Aorta (tissue), 5 donors: ENCODE data around the gene CALM1. TPM values are rescaled to one million over a fixed set of nuclear protein-coding genes. Genes with fewer than 3 reads are reported as not detected.

Experiments used
- ATAC-seq: fragments of 200-7000 bp; cut with Tn5 transposase; one replicate; pipeline ENCODE4 v1.9.1; 2022; ENCODE audit warnings: moderate library complexity; ENCODE audit not compliant: low FRiP score
- DNase-seq, 2 donors: peaks; one replicate each; pipeline ENCODE4 v3.0.0-alpha.2; 2020
- H3K27ac ChIP-seq, 2 donors: one replicate each; pipeline ENCODE4 v1.5.1; 2013; ENCODE audit warnings: low read length in 2 of 2, mild to moderate bottlenecking in 2 of 2, moderate library complexity in 2 of 2, control low read depth in 1 of 2, inconsistent platforms in 1 of 2, low read depth in 1 of 2
- H3K27me3 ChIP-seq, 2 donors: one replicate each; pipeline ENCODE4 v1.6.1; 2013; ENCODE audit warnings: control low read depth in 1 of 2, low read length in 1 of 2, mild to moderate bottlenecking in 1 of 2, moderate library complexity in 1 of 2; ENCODE audit not compliant: insufficient read depth in 2 of 2, control insufficient read depth in 1 of 2
- H3K36me3 ChIP-seq, 2 donors: one replicate each; pipeline ENCODE4 v1.6.1; 2013; ENCODE audit warnings: control low read depth in 1 of 2, low read length in 1 of 2, mild to moderate bottlenecking in 1 of 2; ENCODE audit not compliant: insufficient read depth in 2 of 2, control insufficient read depth in 1 of 2
- H3K4me1 ChIP-seq, 2 donors: one replicate each; pipeline ENCODE4 v1.6.1; 2013; ENCODE audit warnings: low read length in 2 of 2, control low read depth in 1 of 2, mild to moderate bottlenecking in 1 of 2, moderate library complexity in 1 of 2; ENCODE audit not compliant: insufficient read depth in 2 of 2, control insufficient read depth in 1 of 2
- H3K4me3 ChIP-seq, 2 donors: one replicate each; pipeline ENCODE4 v1.5.1; 2013; ENCODE audit warnings: low read length in 2 of 2, control low read depth in 1 of 2, mild to moderate bottlenecking in 1 of 2
- H3K9me3 ChIP-seq: one replicate; pipeline ENCODE4 v1.6.1; 2013; ENCODE audit warnings: mild to moderate bottlenecking, low read length; ENCODE audit not compliant: control insufficient read depth
- WGBS, 2 donors: extraction: QIAGEN DNeasy Blood & Tissue Kit; methylation state at CpG; one replicate each; pipeline ENCODE4 v1.1.7; 2013; 5-methylcytosine and 5-hydroxymethylcytosine counted together
- intact Hi-C, 2 donors: fragments of 100-400 bp; cut with DNase I; formaldehyde crosslinking; loops; one replicate each; pipeline versions ENCODE4 v1.14.2 to v1.15.0; 2022
- polyA plus RNA-seq, 2 donors: library from polyadenylated mRNA; stranded (reverse); fragments of 200-250 nt; gene quantifications; one replicate each; pipeline ENCODE4 v1.2.3, GENCODE V29; 2013
- total RNA-seq, 2 donors: library from RNA; stranded (reverse); fragmentation: NEBNext Ultra II Directional; extraction: Animal tissue kit (Norgen Biotek cat#: 25700); gene quantifications; one replicate each; pipeline ENCODE4 v1.2.1, GENCODE V29; 2021
- donor health status: healthy with polysubstance abuse.
- donor health status: Bipolar disorder and iron deficiency.
- donor health status: DM: no; HTN: no; CAD: no.
- donor health status: DM: no; HTN: no; CAD: no.
- donor health status: DM: yes; HTN: yes; CAD: no.

The CALM1 gene
- total and polyA plus RNA-seq, 4 donors: 279 to 595 (median 466) TPM

GRCh38 chr14:90361865-90362557 is 34.8 kb upstream of the CALM1 start:
- Histone ChIP-seq H3K9me3 (no peaks in the 10 kb centered on the region), H3K27ac (no peak overlapping the region), H3K4me3 (no peak overlapping the region), H3K27me3 (no peaks in the 10 kb centered on the region), H3K4me1 (no peaks in the 10 kb centered on the region), H3K36me3 (no peaks in the 10 kb centered on the region)
- WGBS, 2 donors: 87 to 88% methylated on average over 7 of the region's 7 CpGs
- intact Hi-C loops: no loop called here
- DNase-seq: no peak
- ATAC-seq: no peak

GRCh38 chr14:90362558-90362896 is 34.3 kb upstream of the CALM1 start:
- no peaks in the 10 kb centered on the region for H3K27me3 ChIP-seq
- DNase-seq: no peak
- 92% methylated on average over 4 of the region's 4 CpGs for WGBS, 2 donors
- intact Hi-C loops: no loop called here
- no peaks in the 10 kb centered on the region for H3K4me1 ChIP-seq
- H3K4me3 ChIP-seq: no peak overlapping the region
- H3K36me3 ChIP-seq: no peaks in the 10 kb centered on the region
- no peak for ATAC-seq
- no peak overlapping the region for H3K27ac ChIP-seq
- no peaks in the 10 kb centered on the region for H3K9me3 ChIP-seq

GRCh38 chr14:90368946-90369721 is 27.7 kb upstream of the CALM1 start:
- H3K4me1 ChIP-seq: no peaks in the 10 kb centered on the region
- H3K27me3 ChIP-seq: no peaks in the 10 kb centered on the region
- no peaks in the 10 kb centered on the region for H3K36me3 ChIP-seq
- ATAC-seq (no peak), DNase-seq (no peak)
- no peak overlapping the region for H3K4me3 ChIP-seq
- 33 to 42% methylated on average over 1 of the region's 1 CpG for WGBS, 2 donors
- intact Hi-C loops: no loop called here
- no peak overlapping the region for H3K27ac ChIP-seq
- no peaks in the 10 kb centered on the region for H3K9me3 ChIP-seq

GRCh38 chr14:90373887-90374286 is 22.9 kb upstream of the CALM1 start:
- ATAC-seq (no peak), DNase-seq (no peak)
- no peaks in the 10 kb centered on the region for H3K4me1 ChIP-seq
- H3K36me3 ChIP-seq: no peaks in the 10 kb centered on the region
- intact Hi-C loops: no loop called here
- H3K27ac ChIP-seq: no peak overlapping the region
- H3K9me3 ChIP-seq: no peaks in the 10 kb centered on the region
- WGBS, 2 donors: 92 to 94% methylated on average over 6 of the region's 6 CpGs
- H3K27me3 ChIP-seq: no peaks in the 10 kb centered on the region
- H3K4me3 ChIP-seq: no peak overlapping the region

GRCh38 chr14:90374813-90375212 is 22.0 kb upstream of the CALM1 start:
- intact Hi-C loops: no loop called here
- DNase-seq (no peak), ATAC-seq (no peak)
- Histone ChIP-seq H3K36me3 (no peaks in the 10 kb centered on the region), H3K9me3 (no peaks in the 10 kb centered on the region), H3K27me3 (no peaks in the 10 kb centered on the region), H3K27ac (no peak overlapping the region), H3K4me3 (no peak overlapping the region), H3K4me1 (no peaks in the 10 kb centered on the region)
- WGBS, 2 donors: 91 to 92% methylated on average over 4 of the region's 4 CpGs

- intact Hi-C loops: no loop called here
- Histone ChIP-seq H3K27ac (no peak overlapping the region), H3K27me3 (no peaks in the 10 kb centered on the region), H3K4me3 (no peak overlapping the region), H3K36me3 (no peaks in the 10 kb centered on the region), H3K4me1 (no peaks in the 10 kb centered on the region), H3K9me3 (no peaks in the 10 kb centered on the region)
- ATAC-seq (no peak), DNase-seq (no peak)
- WGBS, 2 donors: 85% methylated on average over 4 of the region's 4 CpGs
Measured at GRCh38 chr14:90375934-90376333, 20.9 kb upstream of the CALM1 start.

- DNase-seq (no peak), ATAC-seq (no peak)
- H3K27ac ChIP-seq: no peak overlapping the region
- H3K27me3 ChIP-seq: no peaks in the 10 kb centered on the region
- no peaks in the 10 kb centered on the region for H3K36me3 ChIP-seq
- no peaks in the 10 kb centered on the region for H3K9me3 ChIP-seq
- intact Hi-C loops: no loop called here
- no peaks in the 10 kb centered on the region for H3K4me1 ChIP-seq
- 89 to 90% methylated on average over 6 of the region's 6 CpGs for WGBS, 2 donors
- H3K4me3 ChIP-seq: no peak overlapping the region
Measured at GRCh38 chr14:90378249-90378648, 18.6 kb upstream of the CALM1 start.

GRCh38 chr14:90379106-90379505 is 17.7 kb upstream of the CALM1 start:
- H3K36me3 ChIP-seq: no peaks in the 10 kb centered on the region
- intact Hi-C loops: no loop called here
- WGBS, 2 donors: 88 to 89% methylated on average over 2 of the region's 2 CpGs
- no peak overlapping the region for H3K27ac ChIP-seq
- no peaks in the 10 kb centered on the region for H3K4me1 ChIP-seq
- no peak overlapping the region for H3K4me3 ChIP-seq
- DNase-seq: no peak
- ATAC-seq: no peak
- no peaks in the 10 kb centered on the region for H3K9me3 ChIP-seq
- H3K27me3 ChIP-seq: no peaks in the 10 kb centered on the region
